HG03060 (cell line): ENCODE measurements around the gene SSTR5.
"Not testable (repeated sequence)": the region's sequence is repeated elsewhere in the genome, so short reads cannot be mapped to it uniquely, and the experiment has no call there.

Experiments
- ATAC-seq: cut with Tn5 transposase; IDR thresholded peaks from one replicate; pipeline ENCODE4 v1.9.1; 2021; ENCODE audit warnings: low read depth, moderate number of reproducible peaks; ENCODE audit not compliant: unreplicated experiment

SSTR5 gene

GRCh38 chr16:1089439-1089821 is 16.9 kb downstream of the SSTR5 start:
- ATAC-seq = no peak

DNA sequence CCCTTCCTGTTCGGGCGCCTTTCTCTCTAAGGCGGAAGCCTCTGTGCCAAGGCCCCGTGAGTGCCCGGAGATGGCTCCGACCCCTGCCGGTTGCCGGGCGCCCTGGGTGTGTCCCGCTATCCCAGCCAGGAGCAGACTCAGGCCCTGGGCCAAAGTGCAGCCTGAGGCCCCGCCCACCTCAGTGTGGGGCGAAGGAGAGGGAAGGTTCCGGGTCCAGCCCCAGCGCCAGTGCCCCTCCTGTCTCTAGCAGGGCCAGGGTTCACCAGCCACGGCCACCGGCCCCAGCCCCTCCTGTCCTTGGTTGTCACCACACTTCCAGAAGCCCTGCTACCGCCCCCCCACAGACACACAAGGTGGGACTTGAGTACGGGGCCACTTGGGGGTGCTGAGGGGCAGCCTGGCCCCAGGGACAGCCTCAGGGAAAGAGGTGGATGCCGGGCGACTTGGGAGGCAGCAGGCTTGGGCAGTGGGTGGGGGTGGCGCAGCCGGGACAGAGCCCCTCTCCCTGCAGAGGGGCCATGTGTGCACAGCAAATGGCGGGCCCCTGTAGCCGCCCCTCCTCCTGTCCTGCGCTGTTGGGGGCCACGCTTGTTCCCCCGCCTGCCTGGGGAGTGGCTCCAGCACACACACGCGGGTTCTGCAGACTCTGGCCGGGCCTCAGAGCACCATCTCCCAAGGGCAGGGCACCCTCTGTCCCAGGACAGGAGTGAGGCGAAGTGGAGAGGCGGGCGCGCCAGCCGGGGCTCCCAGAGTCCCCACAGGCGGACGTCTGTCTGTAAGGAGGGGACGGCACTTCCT is 17.5 kb downstream of the SSTR5 start:
- no peak for ATAC-seq

- ATAC-seq = no peak
These were observed 18.4 kb downstream of the SSTR5 start for GRCh38 chr16:1090620-1091587.

DNA sequence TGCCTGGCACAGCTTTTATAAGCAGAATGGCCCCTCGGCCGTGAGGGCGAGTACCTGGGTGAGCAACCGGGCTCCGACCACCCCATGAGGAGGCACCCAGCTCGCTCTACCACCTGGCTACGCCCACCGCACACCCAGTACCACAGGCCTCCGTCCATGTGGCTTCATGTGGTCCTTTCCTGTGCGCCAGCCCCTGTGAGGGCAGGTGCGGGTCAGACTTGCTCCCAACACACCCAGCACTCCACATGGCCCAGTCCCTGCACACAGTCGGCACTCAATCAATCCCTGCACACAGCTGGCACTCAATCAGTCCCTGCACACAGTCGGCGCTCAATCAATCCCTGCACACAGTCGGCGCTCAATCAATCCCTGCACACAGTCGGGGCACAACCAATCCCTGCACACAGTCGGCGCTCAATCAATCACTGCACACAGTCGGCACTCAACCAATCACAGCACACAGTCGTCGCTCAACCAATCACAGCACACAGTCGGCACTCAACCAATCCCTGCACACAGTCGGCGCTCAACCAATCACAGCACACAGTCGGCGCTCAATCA is 19.5 kb downstream of the SSTR5 start:
- no peak for ATAC-seq

GRCh38 chr16:1092685-1093283 is 20.2 kb downstream of the SSTR5 start:
- not testable (repeated sequence) for ATAC-seq

- no peak for ATAC-seq
These were observed 21.0 kb downstream of the SSTR5 start for GRCh38 chr16:1093284-1094123.

DNA sequence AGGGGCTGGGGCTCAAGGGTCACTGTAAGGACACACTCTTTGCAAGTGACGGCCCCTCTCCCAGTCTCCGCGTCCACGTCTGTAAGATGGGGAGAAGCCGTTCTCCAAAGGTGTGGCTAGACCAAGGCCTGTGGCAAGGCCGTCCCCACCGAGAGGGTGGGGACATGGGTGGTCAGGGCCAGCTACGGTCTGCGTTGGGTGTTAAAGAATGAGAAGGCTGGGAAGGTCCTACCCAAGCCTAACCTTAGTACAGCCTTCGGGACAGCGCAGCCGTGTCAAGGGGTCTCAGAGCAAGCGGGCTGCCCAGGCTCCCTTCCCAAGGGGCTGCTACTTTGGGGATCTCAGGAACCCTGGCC is 21.6 kb downstream of the SSTR5 start:
- ATAC-seq = no peak

DNA sequence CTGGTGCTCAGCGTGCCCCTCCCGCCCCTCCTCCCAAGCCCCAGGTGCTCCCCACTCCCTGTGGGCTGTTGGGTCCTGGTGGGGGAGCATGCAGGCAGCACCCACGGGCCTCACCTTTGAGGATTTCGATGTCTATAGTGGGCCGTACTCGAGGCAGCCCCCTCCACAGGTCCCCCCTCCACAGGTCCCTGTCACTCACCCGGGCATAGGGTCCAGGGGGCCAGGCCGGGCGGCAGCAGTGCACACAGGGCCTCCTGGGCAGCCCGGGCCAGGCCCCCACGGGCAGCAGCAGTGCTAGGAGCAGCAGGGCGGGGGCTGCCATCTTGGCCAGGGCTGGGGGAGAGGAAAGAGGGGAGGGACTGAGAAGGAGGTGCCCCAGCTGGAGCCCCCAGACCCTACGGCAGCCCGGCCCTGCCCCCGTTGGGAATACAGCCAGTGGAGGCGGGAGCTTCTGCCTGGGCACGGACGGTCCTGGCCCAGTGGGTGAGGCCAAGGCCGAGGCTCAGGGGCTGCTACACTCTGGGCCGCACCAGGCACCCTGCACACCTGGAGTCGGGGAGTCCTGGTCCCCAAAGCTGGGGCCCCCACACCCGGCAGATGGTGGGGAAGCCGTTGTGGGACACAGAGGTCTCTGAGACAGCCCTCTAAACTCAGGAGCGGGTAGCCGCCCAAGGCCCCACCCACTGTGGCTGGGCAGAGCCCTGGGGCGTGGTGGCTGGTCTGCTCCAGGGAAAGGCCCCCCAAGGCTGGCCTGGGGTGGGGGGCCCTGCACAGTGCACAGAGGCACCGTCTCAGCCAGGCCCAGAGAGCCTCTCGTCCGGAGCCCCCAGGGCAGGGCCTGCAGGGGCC is 22.3 kb downstream of the SSTR5 start:
- no peak for ATAC-seq

- ATAC-seq = no peak
These were observed 23.1 kb downstream of the SSTR5 start for GRCh38 chr16:1095450-1096168.

- no peak for ATAC-seq
These were observed 23.9 kb downstream of the SSTR5 start, which contains the start of gene C1QTNF8 for GRCh38 chr16:1096169-1097082. C1QTNF8 (minus strand) TSS chr16:1096244; CDS start chr16:1094922, 1,322 bp downstream.

DNA sequence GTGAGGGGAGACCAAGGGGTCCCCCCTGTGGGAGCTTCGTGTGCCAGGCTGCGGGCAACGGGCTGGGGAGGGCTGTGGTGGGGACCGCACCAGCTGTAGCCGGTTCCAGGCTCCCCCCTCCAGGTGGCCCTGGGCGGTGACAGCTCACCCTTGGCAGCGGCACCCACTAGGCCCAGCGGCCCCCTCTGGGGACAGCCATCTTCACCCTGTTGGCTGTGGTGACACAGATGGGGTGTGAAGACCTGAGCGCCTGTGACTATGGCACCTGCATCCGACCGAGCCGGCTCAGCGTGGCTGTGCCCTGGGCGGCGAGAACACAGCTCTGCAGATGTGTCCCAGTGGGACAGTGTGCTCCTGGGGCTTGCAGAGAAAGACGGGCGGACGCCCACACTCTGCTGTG is 24.6 kb downstream of the SSTR5 start:
- ATAC-seq = no peak

DNA sequence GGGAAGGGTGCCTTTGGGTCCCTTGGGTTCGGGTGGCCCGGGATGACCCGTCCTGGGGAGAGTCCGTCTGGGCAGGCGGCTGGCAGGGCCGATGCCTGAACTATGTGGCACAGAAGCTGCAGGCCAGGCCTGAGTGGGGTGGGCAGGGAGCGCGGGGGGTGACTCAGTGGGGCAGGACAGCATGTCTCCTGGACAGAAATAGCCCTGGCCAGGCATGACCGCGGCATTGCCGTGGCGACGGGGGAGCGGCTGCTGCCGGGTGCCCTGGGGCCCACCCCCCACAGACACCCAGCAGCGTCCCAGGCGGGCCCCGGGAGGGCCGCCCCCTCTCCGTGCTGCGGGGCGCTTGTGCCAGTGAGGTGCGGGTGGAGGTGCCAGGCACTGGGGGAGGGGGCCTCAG is 25.3 kb downstream of the SSTR5 start:
- ATAC-seq = no peak

DNA sequence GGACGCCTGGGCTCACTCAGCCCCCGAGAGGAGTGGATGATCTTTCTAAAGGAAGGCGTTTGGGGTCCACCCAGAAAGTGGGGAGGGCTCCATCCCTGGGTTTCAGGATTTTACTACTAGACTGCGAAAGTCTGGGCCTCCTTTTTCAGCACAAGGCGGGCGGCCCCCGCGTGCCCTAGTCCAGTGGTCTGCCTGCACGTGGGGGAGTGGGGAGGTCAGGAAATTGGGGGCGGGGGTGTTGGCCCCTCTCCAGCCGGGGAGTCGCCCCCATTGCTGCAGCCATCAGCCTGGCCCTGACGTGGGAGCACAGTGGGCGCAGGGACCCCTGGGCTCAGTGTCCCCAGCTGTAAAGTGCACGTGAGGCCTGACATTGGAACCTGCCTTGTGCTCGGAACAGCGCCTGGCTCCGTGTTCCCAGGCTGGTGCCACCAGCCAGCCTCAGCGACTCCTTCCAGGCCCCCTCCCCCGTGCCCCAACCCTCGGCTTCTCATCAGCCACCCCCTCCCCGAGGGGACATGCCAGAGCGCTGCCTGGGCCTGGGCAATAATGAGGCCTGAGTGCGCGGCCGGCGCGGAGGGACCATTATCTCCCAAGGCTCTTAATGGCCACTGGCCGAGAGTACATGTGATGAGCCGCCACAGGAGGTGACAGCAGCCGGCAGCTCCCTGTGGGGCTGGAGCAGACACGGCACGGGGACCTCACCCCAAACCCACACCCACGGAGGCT is 25.9 kb downstream of the SSTR5 start:
- no peak for ATAC-seq

DNA sequence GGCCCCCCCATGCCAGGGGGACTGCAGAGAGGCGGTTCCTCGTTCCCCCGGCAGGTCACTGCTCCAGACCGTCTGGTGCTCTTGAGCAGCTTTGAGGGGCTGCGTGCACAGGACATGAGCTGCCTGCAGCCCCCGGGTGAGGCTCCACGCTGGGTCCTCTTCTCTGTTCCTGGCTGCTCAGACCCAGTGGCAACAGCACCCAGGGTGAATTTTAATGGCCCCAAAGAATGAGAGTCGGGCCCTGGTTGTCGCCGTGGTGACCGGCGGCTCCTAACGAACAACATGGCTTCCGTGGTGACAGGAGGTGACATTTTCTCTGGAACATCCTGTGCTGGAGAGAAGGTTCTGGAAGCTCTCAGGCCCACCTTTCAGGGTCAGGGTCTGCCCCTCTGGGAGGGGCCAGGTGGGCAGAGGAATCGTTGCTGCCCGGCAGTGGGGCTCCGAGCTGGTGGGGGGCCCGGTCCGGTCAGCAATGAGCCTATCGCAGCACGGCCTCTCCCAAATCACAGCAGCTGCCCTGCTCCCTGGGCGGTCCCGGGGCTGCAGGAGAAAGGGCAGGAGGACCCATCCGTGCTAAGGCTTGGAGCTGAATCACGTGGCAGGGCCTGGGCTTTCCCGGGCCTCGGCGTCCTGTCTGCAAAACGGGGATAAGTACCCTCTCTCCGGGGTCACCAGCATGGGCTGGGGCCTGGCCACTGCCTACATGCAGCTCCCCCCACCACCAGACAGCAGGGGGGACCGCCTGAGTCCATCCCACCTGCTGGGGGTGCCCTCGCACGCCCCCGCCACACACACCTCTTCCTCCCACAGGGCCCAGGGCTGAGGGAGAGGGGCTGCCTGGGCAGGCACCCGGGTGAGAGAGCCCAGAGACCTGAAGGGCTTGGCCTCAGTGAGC is 26.9 kb downstream of the SSTR5 start:
- ATAC-seq = no peak

GRCh38 chr16:1100084-1100800 is 27.7 kb downstream of the SSTR5 start:
- ATAC-seq = no peak
